HEK293T (cell line): ENCODE results near the gene KCNMA1.

Experiments
- ARNT ChIP-seq: fragments of 450-650 bp; IDR thresholded peaks from 2 replicates; pipeline ENCODE4 v1.6.1; 2017; ENCODE audit warnings: mild to moderate bottlenecking
- BHLHE40 ChIP-seq: fragments of 450-650 bp; IDR thresholded peaks from 2 replicates; pipeline ENCODE4 v1.6.1; 2016; ENCODE audit warnings: mild to moderate bottlenecking, moderate library complexity, borderline replicate concordance
- ELF4 ChIP-seq: fragments of 450-650 bp; IDR thresholded peaks from 2 replicates; pipeline ENCODE4 v1.6.1; 2017; ENCODE audit warnings: antibody characterized with exemption
- FOXA1 ChIP-seq: fragments of 450-650 bp; IDR thresholded peaks from 2 replicates; pipeline ENCODE4 v1.6.1; 2016; ENCODE audit warnings: mild to moderate bottlenecking
- FOXK2 ChIP-seq: fragments of 450-650 bp; IDR thresholded peaks from 2 replicates; pipeline ENCODE4 v1.6.1; 2016; ENCODE audit warnings: mild to moderate bottlenecking
- FOXM1 ChIP-seq: fragments of 450-650 bp; IDR thresholded peaks from 2 replicates; pipeline ENCODE4 v1.6.1; 2017; ENCODE audit warnings: mild to moderate bottlenecking, borderline replicate concordance
- HDGF ChIP-seq: fragments of 450-650 bp; IDR thresholded peaks from 2 replicates; pipeline ENCODE4 v1.6.1; 2017; ENCODE audit warnings: antibody characterized with exemption, borderline replicate concordance
- L3MBTL2 ChIP-seq: fragments of 450-650 bp; conservative IDR thresholded peaks from 2 replicates; pipeline ENCODE4 v1.6.1; 2016; ENCODE audit warnings: mild to moderate bottlenecking
- LEF1 ChIP-seq: fragments of 450-650 bp; IDR thresholded peaks from 2 replicates; pipeline ENCODE4 v1.6.1; 2017; ENCODE audit warnings: mild to moderate bottlenecking, borderline replicate concordance
- NFRKB ChIP-seq: fragments of 450-650 bp; IDR thresholded peaks from 2 replicates; pipeline ENCODE4 v1.6.1; 2016; ENCODE audit warnings: mild to moderate bottlenecking, moderate library complexity
- SP1 ChIP-seq: fragments of 450-650 bp; IDR thresholded peaks from 2 replicates; pipeline ENCODE4 v1.6.1; 2017
- SUZ12 ChIP-seq: fragments of 450-650 bp; IDR thresholded peaks from 2 replicates; pipeline ENCODE4 v1.6.1; 2016; ENCODE audit warnings: mild to moderate bottlenecking
- TARDBP ChIP-seq: fragments of 450-650 bp; IDR thresholded peaks from 2 replicates; pipeline ENCODE4 v1.6.1; 2016
- TF ChIP-seq, protein P1 (sequence below): fragments of 450-650 bp; IDR thresholded peaks from 2 replicates; pipeline ENCODE4 v1.6.1; 2016

DNA sequence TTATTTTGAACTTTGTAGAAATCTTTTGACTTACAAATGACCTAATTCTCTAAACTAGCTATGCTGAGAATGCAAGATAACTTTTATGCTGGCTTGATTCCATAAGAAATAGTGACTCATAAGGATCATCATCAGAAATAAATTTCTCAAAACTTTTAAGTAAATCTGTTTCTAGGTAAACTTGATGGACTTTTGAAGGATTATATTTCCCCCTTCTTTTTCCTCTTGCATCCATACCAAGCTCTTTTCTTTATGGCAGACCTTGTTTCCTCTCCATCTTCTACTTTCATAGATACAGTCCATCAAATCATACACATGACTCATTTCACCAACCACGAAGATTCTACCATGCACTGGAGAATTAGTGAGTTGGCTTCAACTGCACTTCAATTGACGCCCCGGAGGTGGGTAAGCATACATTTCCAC, 336.3 kb downstream of the KCNMA1 start:
- TF ChIP-seq BHLHE40 (no peak), TARDBP (no peak), FOXM1 (no peak), ARNT (no peak), SP1 (no peak), ELF4 (no peak), HDGF (no peak), SUZ12 (no peak), FOXA1 (no peak), NFRKB (no peak), LEF1 (no peak), FOXK2 (no peak), L3MBTL2 (no peak)
- TF ChIP-seq, protein P1, sequence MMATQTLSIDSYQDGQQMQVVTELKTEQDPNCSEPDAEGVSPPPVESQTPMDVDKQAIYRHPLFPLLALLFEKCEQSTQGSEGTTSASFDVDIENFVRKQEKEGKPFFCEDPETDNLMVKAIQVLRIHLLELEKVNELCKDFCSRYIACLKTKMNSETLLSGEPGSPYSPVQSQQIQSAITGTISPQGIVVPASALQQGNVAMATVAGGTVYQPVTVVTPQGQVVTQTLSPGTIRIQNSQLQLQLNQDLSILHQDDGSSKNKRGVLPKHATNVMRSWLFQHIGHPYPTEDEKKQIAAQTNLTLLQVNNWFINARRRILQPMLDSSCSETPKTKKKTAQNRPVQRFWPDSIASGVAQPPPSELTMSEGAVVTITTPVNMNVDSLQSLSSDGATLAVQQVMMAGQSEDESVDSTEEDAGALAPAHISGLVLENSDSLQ, result no peak
